ENCODE results near the gene KMT2B. TPM values are rescaled to one million over a fixed set of nuclear protein-coding genes. Genes with fewer than 3 reads are reported as not detected.
A peak's percentile ranks its signal among the peaks of the same experiment; 100 is the strongest.

KMT2B gene
- polyA plus RNA-seq, 5 donors = 21.3 to 40.3 (median 28.0) TPM

DNA sequence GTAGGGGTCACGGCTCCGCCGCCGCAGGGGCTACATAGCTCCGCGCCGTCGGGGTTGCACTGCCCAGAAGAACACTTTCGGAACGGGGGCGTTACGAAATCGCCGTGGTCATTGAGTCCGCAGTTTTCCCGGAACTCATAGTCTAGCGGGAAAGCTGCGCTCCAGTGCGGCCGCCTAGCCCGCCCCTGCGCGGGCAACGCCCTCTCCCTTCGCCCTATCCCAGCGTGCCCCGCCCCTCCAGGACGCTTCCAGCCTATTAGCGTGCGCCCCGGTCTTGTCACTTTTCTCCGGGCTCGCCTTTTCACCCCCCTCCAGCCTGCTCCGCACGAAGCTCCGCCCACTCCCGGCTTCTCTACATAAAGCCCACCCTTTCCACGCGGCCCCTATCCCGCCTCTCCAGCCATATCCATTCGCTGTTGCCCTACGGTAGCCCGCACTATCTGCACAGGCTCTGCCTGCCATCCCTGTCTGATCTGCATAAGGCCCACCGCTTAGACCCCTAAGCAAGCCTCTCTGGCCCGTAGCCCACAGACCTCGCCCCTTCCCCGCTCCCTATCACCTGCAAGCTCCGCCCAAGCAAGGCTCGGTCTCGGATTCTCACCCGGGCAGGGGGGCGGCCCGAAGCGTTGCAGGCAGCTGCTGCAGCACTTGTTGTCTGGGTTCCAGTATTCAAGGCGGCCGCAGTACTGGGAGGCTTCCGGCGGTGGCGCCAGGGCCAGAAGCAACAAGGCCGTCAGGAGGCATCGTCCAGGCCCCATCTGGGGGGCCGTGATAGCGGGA, 22.8 kb downstream of the KMT2B start:
- peak; percentile 96 to 97 for DNase-seq

- DNase-seq = no peak
Measured at GRCh38 chr19:35741203-35741515, 23.4 kb downstream of the KMT2B start.

DNA sequence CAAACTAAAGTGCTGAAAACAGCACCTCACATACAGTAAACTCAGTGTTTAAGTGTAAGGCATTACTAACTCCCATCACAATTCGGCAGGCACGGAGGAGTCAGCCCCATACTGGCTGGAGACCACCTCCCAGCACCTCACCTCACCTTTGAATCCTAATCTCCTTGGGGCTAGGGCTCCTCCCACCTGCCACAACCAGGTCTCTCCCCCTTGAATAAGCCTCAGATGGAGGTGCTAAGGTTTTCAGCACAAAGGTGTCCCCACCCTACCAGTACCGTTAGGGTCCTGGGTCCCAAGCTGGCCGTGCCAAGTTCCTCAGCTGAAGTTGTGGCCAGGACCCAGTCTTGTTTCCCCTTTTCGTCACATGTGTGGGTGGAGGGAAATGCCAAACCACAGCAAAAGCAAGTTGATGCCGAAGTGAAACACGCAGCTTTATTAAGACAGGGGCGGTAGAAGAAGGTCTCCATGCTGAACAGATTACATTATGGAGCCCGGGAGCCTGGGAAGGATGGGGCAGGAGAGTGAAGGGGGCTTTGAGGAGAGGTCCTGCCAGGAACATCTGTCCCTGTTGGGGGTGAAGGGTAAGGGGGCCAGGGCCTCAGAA, 24.4 kb downstream of the KMT2B start, which contains the start of gene IGFLR1:
Gene IGFLR1, minus strand, starts transcription at position 332 of the 604 bp plus-strand sequence. CDS start 1,272 bp downstream, outside the sequence.
- no peak for DNase-seq

- DNase-seq = no peak
Measured at GRCh38 chr19:35743640-35744429, 26.0 kb downstream of the KMT2B start.

DNA sequence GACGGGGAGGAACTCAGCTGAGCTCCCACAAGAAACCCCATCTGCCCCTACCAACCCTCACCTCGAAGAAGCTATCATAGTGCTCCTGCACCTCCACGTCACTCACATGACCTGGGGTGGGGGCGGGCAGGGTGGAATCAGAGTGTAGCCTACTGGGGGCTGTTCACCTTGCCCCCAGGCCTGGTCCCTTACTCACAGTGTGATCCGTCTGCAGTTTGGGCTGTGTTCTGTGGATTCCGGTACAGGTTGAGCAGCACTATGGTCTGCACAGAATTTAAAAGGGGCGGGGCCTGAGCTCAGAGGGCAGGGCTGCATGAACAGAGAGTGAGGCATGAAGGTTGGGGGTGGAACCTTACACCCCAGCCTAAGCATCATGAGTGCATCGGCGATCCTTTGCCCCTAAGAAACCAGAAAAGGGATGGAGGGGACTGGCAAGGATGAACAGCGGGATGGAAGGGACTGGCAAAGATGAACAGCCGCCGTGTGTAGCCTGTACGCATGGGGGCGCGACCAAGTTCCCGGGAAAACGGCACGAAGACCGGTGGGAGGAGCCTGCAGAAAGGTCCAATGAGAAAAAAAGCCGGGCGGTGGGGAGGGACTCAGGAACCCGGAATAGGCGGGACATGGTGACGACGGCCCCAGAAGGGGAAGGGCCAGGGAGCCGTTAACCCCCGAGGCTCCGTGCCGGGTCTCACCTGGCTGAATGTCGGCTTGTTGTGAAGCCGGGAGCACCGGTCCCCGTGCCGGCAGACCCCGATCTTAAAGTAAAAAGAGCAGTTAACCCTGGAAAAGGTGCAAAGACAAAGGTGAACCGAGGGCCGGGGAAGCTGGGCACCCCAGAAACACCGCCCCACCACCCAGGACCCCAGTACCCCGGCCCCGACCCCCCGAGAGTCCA, 26.9 kb downstream of the KMT2B start:
- DNase-seq = peak; percentile 90 to 93

DNA sequence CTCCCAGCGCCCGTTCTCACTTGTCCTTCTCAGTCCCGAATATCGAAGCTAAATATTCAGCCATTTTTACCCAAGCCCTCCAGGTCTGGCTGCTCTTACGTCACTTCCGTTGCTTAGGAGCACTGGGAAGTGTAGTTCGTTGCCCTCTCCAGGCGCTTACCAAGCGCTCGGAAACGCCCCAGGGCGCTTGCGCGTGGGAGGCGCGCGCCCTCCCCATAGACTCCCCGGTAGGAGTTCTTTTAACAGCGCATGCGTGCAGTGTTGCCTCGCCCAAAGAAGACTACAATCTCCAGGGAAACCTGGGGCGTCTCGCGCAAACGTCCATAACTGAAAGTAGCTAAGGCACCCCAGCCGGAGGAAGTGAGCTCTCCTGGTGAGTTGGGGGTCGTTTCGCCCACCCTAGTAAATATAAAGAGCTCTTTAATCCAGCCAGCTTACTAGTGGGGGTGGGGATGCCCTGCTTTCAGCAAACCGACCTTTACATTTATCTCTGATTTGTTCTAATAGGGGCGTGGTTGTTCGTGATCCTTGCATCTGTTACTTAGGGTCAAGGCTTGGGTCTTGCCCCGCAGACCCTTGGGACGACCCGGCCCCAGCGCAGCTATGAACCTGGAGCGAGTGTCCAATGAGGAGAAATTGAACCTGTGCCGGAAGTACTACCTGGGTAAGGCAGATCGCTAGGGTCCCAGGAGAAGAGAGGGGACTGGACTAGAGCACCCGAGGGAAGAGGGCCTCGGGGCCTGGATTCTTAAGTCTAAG, 27.7 kb downstream of the KMT2B start, which contains the start of the genes PSENEN and U2AF1L4:
Gene PSENEN, plus strand, starts transcription at position 324 of the 759 bp plus-strand sequence. Its CDS starts 280 bp downstream, at position 604.
Gene U2AF1L4, minus strand, starts transcription at position 91 of the 759 bp plus-strand sequence. Its CDS starts 27 bp downstream, at position 64.
- DNase-seq = peak; percentile 99 to 100

DNA sequence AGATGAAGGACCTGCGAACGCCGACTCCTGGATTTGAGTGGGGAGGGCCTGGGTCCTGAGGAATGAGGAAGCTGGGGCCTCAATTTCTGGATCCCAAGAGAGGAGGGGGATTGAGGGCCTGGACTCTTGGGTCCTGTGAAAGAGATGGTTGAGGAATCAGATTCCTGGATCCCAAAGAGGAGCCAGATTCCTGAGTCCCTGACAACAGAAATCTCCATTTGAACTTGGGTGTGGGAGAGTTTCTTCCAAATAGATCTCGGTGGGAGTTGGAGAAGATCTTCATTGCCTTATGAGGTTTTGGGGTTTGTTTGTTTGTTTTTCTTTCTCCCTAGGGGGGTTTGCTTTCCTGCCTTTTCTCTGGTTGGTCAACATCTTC, 28.3 kb downstream of the KMT2B start:
- no peak for DNase-seq

DNA sequence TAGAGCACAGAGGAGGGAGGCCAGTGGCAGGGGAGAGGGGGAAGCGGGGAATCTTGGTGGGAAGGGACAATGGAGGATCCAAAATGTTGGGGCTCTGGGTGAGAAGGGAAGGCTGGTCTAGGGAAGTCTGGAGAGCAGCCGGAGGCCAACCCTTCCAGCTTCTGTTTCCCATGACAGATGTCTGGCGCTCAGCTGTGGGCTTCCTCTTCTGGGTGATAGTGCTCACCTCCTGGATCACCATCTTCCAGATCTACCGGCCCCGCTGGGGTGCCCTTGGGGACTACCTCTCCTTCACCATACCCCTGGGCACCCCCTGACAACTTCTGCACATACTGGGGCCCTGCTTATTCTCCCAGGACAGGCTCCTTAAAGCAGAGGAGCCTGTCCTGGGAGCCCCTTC, 28.7 kb downstream of the KMT2B start:
- DNase-seq = no peak

DNA sequence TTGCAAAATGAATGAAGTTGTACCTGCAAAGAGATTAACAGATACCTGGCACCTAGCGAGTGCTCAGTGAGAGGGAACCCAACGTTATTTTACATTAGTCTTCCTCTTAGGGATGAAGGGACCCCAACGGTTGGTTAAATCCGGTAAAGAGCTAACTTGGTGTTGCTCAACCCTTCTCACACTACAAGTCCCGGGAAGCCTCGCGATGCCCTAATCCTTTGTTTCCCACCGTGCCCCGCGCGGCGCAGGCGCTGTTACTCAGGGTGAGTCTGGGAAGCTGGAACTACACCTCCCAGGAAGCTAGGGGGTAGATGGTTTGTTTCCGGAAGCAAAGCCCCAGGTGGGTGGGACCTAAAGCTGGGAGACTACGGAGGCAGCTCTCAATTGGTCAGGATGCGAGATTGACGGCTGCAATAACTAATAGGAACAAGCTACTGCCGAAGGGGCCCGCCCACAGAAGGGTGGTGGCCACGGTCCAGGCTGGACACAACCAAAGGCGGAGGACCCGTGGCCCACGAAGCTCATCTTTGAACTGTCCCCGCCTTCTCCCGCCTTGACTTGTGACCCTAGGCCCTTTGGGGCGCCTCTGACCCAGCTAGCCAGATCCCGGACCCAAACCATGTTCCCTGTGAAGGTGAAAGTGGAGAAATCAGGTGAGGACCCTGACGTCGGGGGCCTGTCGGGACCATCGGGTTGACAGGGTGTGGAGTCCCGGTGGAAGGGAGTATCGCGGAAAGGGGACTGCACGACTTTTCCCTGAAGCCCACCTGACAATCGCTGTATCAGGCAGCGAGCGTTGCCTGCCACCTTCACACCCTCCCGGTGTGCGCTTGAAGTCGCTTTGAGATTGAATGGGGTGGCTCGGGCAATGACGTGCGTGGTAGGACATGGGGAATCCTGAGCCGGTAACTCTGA, 30.6 kb downstream of the KMT2B start, which contains the start of gene LIN37:
Gene LIN37, plus strand, starts transcription at position 471 of the 915 bp plus-strand sequence. Its CDS starts 149 bp downstream, at position 620.
- peak; percentile 99 to 100 for DNase-seq

DNA sequence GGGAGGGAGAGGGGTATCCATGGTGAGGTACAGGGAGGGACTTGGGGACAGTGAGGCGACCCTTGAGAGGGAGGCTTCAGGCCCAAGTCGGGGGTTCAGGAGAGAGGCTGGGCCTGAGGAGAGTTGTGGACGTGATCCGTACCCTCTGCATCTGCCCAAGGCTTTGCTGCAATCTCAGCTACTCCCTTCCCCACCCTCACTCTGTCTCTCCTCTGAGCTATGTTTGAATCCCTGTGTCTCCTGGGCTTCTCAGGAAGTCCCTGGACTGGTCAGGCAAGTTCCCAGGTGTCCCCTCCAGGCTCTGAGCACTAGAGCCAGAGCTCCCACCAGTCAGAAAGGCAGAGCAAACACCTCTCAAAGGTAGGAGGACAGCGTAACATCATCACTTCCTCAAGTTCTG, 32.4 kb downstream of the KMT2B start:
- DNase-seq = no peak

GRCh38 chr19:35751839-35752745, 34.3 kb downstream of the KMT2B start:
- no peak for DNase-seq

GRCh38 chr19:35752746-35753350, 35.0 kb downstream of the KMT2B start:
- no peak for DNase-seq

GRCh38 chr19:35753634-35754369, 36.0 kb downstream of the KMT2B start:
- no peak for DNase-seq

DNA sequence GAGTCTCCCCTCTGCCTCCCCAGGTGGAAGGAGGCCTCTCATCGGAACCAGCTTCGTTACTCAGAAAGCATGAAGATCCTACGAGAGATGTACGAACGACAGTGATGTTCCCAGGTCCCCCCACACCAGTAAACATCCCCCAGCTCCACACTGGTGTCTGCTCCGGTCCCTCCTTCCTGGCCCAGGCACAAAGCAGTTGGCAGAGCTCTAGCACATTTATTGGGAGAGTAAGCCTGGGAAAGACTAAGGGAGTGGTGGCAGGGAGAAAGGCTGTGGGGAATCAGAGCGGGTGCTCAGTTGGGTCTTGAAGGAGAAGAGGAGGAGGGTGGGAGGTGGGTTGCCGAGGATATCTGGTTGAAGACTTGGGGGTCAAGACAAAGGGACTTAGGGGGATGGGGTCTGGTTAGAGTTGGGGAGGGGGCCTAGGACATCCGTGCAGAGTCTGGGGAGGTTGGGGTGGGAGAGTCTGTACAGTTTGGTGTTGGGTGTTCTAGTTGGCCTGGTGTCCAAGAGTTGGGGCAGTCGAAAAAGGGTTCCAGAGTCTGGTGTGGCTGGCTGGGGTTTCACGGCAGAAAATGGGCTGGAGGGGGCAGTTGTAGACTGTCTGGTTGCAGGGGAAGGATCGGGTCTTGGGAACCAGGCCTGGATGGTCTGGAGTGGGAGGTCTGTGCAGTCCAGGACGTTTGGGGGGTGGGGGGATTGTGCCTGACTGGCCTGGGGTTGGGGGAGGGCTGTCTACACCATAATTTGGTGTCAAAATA, 36.7 kb downstream of the KMT2B start:
- no peak for DNase-seq

DNA sequence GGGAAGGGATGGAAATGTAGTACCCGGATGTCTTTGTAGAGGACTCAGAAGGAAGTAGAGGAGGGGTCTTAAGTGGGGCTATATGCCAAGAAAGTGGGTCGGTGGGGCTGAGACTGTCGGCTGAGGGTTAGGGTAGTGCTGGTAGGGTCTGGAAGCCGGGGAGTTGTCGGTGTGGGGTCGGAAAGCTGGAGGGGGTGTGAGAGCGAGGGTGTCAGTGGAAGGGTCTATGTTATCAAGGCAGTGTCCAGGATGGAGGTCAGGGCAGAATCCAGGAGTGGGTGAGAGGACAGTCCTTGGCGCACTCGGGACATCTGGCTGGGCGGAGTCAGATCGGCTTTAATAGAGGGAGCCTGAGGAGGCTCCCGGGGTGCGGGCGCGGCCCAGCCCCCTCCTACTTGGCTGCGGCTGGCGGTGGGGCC, 37.3 kb downstream of the KMT2B start:
- no peak for DNase-seq
